NCI-H2171 treated with DMSO at 0.1 percent for 48 hours (cell line): Measurements from ENCODE around the gene SBK2.
"Not testable (repeated sequence)": the region's sequence is repeated elsewhere in the genome, so short reads cannot be mapped to it uniquely, and the experiment has no call there.

Experiments used
- DNase-seq: peaks from one replicate; lab custom pipeline; 2025; lab: John Stamatoyannopoulos, UW

The SBK2 gene

GRCh38 chr19:55500368-55500952 is 36.5 kb downstream of the SBK2 start:
- no peak for DNase-seq

GRCh38 chr19:55498246-55498840 is 38.6 kb downstream of the SBK2 start:
- DNase-seq: no peak

- no peak for DNase-seq
These were observed 39.2 kb downstream of the SBK2 start for GRCh38 chr19:55497763-55498162.

GRCh38 chr19:55496820-55497219 is 40.1 kb downstream of the SBK2 start:
- not testable (repeated sequence) for DNase-seq

- no peak for DNase-seq
These were observed 41.1 kb downstream of the SBK2 start for GRCh38 chr19:55495646-55496349.

- DNase-seq: no peak
These were observed 42.7 kb downstream of the SBK2 start for GRCh38 chr19:55494172-55494761.

- no peak for DNase-seq
These were observed 43.2 kb downstream of the SBK2 start for GRCh38 chr19:55493645-55494171.

GRCh38 chr19:55493052-55493644 is 43.8 kb downstream of the SBK2 start:
- DNase-seq: no peak

- DNase-seq: peak; percentile 60
These were observed 44.5 kb downstream of the SBK2 start for GRCh38 chr19:55492362-55492944.

- no peak for DNase-seq
These were observed 45.2 kb downstream of the SBK2 start for GRCh38 chr19:55491546-55492360.

GRCh38 chr19:55490478-55491432 is 46.2 kb downstream of the SBK2 start:
- DNase-seq: no peak

- DNase-seq: no peak
These were observed 47.0 kb downstream of the SBK2 start for GRCh38 chr19:55489711-55490477.

GRCh38 chr19:55488986-55489710 is 47.8 kb downstream of the SBK2 start:
- DNase-seq: peak; percentile 6

- peak; percentile 38 for DNase-seq
These were observed 48.8 kb downstream of the SBK2 start, which contains the start of gene SSC5D for GRCh38 chr19:55487924-55488687. Gene SSC5D, plus strand, starts transcription at chr19:55488436. Its CDS starts 154 bp downstream, at chr19:55488590.

- DNase-seq: peak; percentile 59
These were observed 49.7 kb downstream of the SBK2 start for GRCh38 chr19:55486971-55487923.
